ENCODE data around the gene ADGRL3. TPM values are rescaled to one million over a fixed set of nuclear protein-coding genes. Genes with fewer than 3 reads are reported as not detected.

The ADGRL3 gene
- total RNA-seq, 2 donors from 2014 or later = 48.0 to 54.3 TPM

DNA sequence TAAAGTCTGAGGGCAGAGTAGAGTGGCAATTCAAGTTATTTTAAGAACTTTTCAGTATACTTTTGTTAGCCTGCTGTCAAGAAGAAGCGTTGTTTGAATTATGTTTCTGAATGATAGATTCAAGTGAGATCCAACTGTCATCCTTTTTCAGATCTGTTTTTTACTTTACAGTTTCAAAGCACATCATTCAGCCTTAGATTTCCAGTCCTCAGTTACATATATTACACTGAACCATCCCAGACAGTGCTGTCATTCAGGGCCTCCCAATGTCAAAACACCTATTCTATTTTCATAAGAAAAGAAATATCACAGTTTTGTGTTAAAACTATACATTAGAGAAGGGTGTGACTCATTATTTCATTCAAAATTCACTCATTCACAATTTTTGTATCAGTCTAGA is 856.9 kb downstream of the ADGRL3 start:
- intact Hi-C loops (cut with DNase I) = no loop called here
- no peak for DNase-seq (ENCODE audit: low spot score)

DNA sequence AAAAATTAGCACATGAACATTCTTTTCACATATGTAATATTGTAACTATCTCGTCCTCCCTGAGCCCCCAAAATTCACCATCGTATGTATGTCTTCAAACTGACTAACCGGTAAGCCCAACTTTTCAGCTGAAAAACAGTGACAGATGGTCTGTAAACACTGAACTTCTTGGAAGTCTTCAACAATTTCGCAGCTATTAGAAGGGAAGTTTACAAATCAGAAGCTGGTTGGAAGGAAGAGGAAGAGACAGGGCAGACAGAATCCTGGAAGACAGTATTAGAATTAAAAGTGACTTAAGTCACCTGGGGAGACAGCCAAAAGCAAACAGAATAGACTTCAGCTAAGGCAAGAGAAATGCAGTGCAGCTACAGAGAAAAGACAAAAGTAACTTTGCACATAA is 858.4 kb downstream of the ADGRL3 start:
- no peak for DNase-seq (ENCODE audit: low spot score)
- intact Hi-C loops (cut with DNase I) = no loop called here

DNA sequence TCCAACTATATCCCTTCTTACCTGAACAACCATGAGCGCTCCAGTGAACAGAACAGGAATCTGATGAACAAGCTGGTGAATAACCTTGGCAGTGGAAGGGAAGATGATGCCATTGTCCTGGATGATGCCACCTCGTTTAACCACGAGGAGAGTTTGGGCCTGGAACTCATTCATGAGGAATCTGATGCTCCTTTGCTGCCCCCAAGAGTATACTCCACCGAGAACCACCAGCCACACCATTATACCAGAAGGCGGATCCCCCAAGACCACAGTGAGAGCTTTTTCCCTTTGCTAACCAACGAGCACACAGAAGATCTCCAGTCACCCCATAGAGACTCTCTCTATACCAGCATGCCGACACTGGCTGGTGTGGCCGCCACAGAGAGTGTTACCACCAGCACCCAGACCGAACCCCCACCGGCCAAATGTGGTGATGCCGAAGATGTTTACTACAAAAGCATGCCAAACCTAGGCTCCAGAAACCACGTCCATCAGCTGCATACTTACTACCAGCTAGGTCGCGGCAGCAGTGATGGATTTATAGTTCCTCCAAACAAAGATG is 870.2 kb downstream of the ADGRL3 start:
- DNase-seq (ENCODE audit: low spot score) = no peak
- intact Hi-C loops (cut with DNase I) = no loop called here

DNA sequence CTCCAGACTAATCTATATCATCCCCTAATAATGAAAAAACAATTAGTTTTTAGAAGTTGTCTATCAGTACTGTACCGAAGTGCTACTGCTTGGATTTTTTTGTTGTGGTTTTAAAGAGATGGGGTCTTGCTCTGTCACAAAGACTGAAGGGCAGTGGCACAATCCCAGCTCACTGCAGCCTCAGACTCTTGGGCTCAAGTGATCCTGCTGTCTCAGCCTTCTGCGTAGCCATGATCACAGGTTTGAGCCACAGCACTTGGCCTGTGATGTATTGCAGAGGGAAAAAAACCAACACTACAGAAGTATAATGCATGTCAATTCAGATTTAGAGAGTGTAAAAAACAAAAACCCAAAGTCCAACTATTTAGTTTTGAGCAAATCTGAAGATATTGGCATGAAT is 875.0 kb downstream of the ADGRL3 start:
- intact Hi-C loops (cut with DNase I) = no loop called here

DNA sequence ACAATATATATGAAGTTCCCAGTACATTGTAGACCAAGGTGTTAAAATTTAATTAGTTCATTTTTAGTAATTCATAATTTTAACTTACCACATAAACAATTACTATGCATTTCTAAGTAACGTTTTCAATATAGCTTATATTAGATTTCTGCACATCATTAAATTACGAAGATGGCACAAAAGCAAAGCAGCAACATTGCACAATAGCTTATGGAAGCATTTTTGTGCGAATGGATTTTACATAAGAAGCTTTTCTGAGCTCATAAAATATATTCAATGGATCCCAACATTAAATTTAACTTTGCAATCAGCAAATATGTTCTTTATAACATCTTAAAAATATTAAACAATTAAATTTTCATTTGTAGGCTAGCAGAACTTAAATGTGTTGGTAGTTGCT is 875.4 kb downstream of the ADGRL3 start:
- no peak for DNase-seq (ENCODE audit: low spot score)
- intact Hi-C loops (cut with DNase I) = no loop called here

More for the DNA sequence above, 875.0 kb downstream of the ADGRL3 start:
- no peak for DNase-seq (ENCODE audit: low spot score)

DNA sequence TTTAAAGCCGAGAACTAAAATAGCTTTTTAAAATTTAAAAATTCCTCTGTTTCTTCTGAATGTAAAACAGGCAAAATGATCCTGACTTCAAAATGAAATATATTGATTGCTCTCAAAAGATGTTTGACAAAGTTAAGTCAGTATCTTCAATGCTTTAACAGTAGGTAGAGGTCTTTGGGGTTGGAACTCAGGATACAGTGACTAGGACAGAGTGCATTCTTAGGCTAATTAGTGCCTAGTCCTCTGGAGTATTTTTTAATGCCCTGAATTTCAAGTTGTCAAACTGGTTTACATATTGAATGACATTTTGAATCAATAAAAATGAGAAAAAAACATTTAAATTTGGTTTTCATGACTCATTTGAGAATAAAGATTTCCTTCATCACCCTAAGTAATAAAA is 877.3 kb downstream of the ADGRL3 start:
- intact Hi-C loops (cut with DNase I) = no loop called here
- no peak for DNase-seq (ENCODE audit: low spot score)

DNA sequence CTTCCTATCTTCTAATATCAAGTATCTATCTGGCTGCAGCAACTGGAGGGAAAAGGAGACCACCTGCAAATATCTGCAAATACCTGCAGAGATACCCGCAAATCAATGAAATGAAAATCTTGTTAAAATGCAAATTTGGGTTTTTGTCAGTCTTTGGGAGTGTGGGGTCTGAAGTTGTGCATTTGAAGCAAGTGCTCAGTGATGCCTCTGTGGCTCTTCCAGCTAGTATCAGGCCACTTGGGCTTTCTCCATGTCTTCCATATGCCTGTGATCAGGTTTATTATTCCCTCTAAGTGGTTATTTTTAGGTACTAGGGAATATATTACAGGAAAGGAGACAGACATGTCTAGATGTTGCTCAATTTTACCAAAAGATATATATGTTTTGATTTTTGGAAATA is 880.3 kb downstream of the ADGRL3 start:
- intact Hi-C loops (cut with DNase I) = no loop called here
- DNase-seq (ENCODE audit: low spot score) = no peak

DNA sequence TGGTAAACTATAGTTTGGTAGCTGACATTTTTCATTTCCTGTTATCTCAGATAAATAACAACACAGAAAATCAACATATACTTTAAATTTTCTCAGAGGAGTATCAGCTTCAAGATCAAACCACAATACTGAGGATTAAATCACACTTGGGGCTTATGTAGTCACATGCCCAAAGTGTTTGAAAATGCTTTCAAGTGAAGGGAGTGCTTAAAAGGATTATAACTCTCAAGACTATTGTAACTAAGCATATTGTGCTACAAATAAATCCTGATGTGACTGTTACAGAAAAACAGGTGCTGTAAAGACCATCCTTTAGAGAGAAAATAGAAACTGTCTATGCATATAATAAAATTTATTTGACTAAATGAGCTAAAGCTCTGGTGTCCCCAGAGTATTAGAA is 887.6 kb downstream of the ADGRL3 start:
- intact Hi-C loops (cut with DNase I) = no loop called here
- no peak for DNase-seq (ENCODE audit: low spot score)

DNA sequence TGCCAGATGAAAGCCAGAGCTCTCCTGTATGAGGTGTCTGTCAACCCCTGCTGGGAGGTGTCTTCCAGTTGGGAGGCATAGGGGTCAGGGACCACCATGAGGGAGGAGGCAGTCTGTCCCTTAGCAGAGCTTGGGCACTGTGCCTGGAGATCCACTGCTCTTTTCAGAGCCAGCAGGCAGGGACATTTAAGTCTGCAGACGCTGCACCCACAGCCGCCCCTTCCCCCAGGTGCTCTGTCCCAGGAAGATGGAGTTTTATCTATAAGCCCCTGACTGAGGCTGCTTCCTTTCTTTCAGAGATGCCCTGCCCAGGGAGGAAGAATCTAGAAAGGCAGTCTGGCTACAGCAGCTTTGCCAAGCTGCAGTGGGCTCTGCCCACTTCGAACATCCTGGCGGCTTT is 893.6 kb downstream of the ADGRL3 start:
- intact Hi-C loops (cut with DNase I) = no loop called here
- DNase-seq (ENCODE audit: low spot score) = peak; percentile 61

DNA sequence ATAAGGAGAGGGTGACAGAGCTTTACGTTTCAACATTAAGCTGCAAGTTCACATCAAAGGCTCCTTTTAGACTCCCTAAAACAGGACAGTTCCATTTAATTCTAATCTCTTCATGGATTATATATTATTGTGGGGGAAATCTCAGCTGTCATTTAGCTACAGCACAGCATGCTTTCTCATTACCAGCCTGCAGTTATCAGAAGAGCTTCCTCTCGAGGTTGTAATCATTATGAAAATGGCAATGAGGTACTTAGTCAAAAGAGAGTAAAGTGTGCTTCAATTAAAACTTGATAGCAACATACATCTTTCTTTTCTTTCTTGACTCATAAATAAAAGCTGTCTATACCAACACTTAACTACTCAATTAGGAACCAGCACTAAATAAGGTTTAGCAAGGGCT is 896.8 kb downstream of the ADGRL3 start:
- no peak for DNase-seq (ENCODE audit: low spot score)
- intact Hi-C loops (cut with DNase I) = no loop called here

DNA sequence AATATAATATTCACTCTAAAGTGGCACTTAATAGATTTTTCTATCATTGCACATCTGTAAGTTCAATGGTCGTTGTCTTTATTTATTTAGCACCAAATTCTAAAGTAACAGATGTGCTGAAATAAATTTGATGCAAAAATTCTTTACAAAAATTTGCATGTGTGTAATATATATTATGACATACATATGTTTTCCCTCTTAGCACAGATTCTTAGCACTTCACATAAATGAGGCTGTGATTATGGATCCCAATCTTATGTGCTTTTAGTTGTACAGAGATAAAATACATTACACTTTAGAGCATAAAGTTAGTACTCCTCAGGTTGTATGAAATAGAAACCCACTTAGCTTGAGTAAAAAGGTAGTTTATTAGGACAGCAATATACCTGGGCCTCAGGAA is 915.1 kb downstream of the ADGRL3 start:
- intact Hi-C loops (cut with DNase I) = no loop called here
- no peak for DNase-seq (ENCODE audit: low spot score)

DNA sequence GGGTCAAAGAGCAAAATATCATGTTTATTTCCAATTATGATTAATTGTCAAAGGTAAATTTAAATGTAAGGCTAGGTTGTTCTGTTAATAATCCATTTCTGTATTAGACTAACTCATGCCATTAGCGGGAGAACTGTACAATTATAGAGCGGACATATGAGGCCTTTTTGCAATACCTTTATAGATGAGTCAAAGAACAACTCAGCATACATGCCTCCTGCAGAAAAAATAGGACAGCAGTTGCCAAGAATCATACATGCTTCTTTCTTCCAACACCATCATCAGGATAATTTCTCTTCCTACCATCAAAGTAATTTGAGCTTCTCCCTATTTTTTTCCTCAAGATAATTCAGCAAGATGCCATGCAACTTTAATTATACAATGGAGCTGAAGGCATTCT is 917.8 kb downstream of the ADGRL3 start:
- DNase-seq (ENCODE audit: low spot score) = no peak
- intact Hi-C loops (cut with DNase I) = no loop called here

DNA sequence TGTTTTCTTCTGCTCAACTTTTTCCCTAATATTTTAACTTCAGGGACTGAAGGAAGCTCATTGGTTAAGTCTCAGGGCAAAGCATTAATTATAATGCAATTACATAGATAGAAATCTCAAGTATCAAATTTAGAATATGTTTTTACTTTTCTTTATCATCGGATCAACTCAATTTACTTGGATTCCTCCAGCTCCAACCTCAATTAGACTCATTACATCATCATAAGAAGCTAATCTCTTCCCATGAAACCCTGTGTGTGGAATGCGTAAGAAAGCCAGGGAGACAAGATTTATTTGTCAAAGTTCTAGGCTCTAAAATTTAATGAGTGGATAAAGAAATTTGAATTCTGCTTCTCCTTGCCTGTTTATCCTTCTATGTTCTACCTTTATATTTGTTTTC is 918.4 kb downstream of the ADGRL3 start:
- intact Hi-C loops (cut with DNase I) = no loop called here
- no peak for DNase-seq (ENCODE audit: low spot score)

DNA sequence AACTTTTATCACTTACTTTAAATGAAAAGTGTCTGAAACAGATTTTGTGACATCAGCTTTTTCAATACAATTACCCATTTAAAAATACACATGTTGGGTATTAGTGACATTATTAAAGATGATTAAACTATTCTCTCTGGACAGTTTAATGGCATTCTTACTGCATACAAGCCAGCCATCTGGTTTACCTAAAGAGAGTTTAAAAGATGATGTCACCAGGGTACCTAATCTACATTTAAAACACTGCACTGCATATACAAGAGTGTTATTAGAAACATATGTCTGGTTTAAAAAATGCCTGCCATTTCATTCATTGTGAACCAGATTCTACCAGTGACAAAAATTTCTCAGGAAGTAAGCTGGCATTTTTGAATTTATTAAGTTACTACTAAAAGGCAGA is 919.1 kb downstream of the ADGRL3 start:
- intact Hi-C loops (cut with DNase I) = no loop called here

DNA sequence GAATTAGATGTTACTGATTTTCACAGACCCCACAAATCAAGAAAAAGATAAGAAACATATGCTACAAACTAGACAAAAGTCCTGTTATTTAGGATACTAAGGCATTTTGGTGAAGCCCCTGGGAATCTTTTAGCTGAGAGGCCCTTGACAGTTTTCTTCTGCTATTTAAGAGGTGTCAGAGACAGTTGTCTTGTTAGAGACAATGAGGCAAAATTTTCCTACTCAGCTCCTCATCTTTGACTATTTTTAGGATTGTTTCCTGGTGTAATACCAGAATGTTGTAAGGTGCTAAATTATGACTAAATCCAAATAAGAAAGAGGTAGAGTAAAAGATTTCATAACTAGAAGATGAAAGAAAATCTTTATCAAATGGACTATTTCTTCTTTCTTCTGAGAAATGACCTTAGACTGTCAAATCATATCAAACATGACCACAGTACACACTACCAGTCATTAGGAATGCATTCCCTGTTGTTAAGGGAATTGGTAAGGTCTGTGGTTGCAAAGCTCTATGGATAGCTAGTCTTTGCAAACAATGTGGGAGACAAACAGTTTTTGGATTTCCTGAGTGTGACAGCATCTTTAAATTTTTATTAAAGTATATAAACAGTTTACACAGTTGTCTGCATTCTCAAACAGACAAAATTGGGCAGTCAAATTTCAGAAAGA is 926.1 kb downstream of the ADGRL3 start:
- intact Hi-C loops (cut with DNase I) = no loop called here
- DNase-seq (ENCODE audit: low spot score) = no peak

More for the DNA sequence above, 919.1 kb downstream of the ADGRL3 start:
- DNase-seq (ENCODE audit: low spot score) = no peak
